ENCODE measurements around the gene CCDC88C. TPM values are rescaled to one million over a fixed set of nuclear protein-coding genes. Genes with fewer than 3 reads are reported as not detected.

Gene CCDC88C
- total RNA-seq, 1 experiment from 2014 or later = 64.8 TPM

DNA sequence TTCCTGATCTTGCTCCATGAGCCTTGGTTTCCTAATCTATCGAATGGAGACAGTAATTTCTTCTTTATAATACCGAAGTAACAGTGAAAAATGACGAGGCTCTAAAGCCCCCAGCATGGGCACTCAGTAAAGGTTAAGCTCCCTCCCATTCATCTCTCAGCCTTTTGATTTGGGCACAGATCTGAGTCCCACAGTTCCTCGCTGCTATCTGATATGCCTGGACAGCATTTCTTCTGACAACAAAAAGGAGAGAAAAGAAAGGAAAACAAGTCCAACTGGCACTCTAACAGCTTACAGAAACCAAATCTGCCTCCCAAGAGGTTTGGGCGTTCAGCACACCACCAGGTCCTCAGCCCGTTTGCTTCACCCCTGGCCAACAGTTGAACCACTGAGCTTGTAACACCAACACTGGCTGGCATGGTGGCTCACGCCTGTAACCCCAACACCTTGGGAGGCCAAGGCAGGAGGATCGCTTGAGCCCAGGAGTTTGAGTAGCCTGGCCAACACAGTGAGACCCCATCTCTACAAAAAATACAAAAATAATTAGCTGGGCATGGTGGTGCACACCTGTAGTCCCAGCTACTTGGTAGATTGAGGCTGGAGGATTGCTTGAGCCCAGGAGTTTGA, 19.5 kb downstream of the CCDC88C start:
- POLR2A ChIA-PET = interaction anchor here (1.0 to 2.5 kb wide), 3 partner anchors 15 to 112 kb away, joined by 3 to 6 read pairs (median 4); partner anchors contain the start of gene PPP4R3A
- H3K27ac Mint-ChIP-seq = peak overlapping the region; percentile 87
- peaks cover 8% of the 10 kb centered on the region for H3K36me3 Mint-ChIP-seq
- H3K9me3 Mint-ChIP-seq = peaks cover 8% of the 10 kb centered on the region
- H3K27me3 Mint-ChIP-seq (ENCODE audit: low read depth) = no peaks in the 10 kb centered on the region
- DNase-seq (ENCODE audit: low spot score) (no peak), ATAC-seq (no peak)
- H3K4me1 Mint-ChIP-seq = peaks cover 85% of the 10 kb centered on the region
- TF ChIP-seq, protein P1, sequence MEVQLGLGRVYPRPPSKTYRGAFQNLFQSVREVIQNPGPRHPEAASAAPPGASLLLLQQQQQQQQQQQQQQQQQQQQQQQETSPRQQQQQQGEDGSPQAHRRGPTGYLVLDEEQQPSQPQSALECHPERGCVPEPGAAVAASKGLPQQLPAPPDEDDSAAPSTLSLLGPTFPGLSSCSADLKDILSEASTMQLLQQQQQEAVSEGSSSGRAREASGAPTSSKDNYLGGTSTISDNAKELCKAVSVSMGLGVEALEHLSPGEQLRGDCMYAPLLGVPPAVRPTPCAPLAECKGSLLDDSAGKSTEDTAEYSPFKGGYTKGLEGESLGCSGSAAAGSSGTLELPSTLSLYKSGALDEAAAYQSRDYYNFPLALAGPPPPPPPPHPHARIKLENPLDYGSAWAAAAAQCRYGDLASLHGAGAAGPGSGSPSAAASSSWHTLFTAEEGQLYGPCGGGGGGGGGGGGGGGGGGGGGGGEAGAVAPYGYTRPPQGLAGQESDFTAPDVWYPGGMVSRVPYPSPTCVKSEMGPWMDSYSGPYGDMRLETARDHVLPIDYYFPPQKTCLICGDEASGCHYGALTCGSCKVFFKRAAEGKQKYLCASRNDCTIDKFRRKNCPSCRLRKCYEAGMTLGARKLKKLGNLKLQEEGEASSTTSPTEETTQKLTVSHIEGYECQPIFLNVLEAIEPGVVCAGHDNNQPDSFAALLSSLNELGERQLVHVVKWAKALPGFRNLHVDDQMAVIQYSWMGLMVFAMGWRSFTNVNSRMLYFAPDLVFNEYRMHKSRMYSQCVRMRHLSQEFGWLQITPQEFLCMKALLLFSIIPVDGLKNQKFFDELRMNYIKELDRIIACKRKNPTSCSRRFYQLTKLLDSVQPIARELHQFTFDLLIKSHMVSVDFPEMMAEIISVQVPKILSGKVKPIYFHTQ (CRISPR knock-in tag; IDR thresholded peaks at IDR 0.05) = no peak
- peak; percentile 99 for TF ChIP-seq ZNF121 (CRISPR knock-in tag; IDR thresholded peaks at IDR 0.05)
- CTCF ChIA-PET = interaction anchor here (0.6 to 5.0 kb wide), 10 partner anchors 15 to 111 kb away, joined by 3 to 41 read pairs (median 5); partner anchors contain the start of gene CCDC88C
- H3K4me3 Mint-ChIP-seq = no peak overlapping the region

DNA sequence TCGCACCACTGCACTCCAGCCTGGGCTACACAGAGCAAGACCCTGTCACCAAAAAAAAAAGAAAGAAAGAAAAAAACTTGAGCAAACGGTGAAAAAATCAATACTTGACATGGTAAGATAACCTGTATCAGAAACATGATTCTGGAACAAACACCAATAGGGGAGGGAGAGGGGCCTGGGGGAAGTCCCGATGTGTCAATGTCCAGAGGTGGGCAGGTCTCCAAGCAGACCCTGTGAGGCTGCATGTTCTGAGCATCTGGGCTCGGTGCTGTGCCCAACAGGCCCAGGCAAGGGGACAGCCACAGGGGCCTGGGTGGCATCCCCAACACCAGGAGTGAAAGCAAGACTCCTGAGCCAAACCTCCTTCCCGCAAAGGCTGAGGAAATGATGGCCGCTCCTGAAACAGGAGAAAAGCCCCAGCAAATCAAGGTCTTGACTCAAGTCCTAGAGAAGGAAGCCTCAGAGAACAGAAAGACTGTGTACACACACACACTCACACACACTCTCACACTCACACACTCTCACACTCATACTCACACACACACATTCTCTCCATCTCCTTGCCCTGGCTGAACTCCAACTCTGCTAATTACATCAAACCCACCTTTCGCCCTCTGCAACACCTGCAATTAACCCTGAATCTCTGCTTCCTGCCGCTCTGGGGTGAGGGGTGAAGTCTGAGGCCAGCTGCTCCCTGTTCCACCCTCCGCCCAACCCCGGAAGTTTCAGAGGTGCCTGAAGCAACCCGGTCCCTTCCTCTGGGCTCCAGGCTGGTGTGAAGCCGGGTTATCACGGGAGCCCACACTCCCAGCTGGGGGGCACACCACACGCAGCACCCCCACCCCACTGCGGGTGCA, 20.4 kb downstream of the CCDC88C start:
- no peaks in the 10 kb centered on the region for H3K27me3 Mint-ChIP-seq (ENCODE audit: low read depth)
- H3K4me3 Mint-ChIP-seq = peak overlapping the region; percentile 2; the same call in 1 of the 2 replicates
- CTCF ChIA-PET = interaction anchor here (0.6 to 5.0 kb wide), 13 partner anchors 9 to 499 kb away, joined by 3 to 41 read pairs (median 3); partner anchors contain the start of gene CCDC88C
- peaks cover 5% of the 10 kb centered on the region for H3K36me3 Mint-ChIP-seq
- peak overlapping the region; percentile 97 for H3K27ac Mint-ChIP-seq
- peaks cover 85% of the 10 kb centered on the region for H3K4me1 Mint-ChIP-seq
- DNase-seq (ENCODE audit: low spot score) (peak; percentile 51), ATAC-seq (peak; percentile 56)
- peaks cover 6% of the 10 kb centered on the region for H3K9me3 Mint-ChIP-seq
- POLR2A ChIA-PET = interaction anchor here (1.4 kb wide), 1 partner anchor 112 kb away, joined by 3 read pairs; the partner anchor contains the start of gene PPP4R3A
- TF ChIP-seq, protein P2, sequence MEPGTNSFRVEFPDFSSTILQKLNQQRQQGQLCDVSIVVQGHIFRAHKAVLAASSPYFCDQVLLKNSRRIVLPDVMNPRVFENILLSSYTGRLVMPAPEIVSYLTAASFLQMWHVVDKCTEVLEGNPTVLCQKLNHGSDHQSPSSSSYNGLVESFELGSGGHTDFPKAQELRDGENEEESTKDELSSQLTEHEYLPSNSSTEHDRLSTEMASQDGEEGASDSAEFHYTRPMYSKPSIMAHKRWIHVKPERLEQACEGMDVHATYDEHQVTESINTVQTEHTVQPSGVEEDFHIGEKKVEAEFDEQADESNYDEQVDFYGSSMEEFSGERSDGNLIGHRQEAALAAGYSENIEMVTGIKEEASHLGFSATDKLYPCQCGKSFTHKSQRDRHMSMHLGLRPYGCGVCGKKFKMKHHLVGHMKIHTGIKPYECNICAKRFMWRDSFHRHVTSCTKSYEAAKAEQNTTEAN (CRISPR knock-in tag; IDR thresholded peaks at IDR 0.05) = peak; percentile 73; the same call in 1 of the 2 replicates
- TF ChIP-seq, protein P3, sequence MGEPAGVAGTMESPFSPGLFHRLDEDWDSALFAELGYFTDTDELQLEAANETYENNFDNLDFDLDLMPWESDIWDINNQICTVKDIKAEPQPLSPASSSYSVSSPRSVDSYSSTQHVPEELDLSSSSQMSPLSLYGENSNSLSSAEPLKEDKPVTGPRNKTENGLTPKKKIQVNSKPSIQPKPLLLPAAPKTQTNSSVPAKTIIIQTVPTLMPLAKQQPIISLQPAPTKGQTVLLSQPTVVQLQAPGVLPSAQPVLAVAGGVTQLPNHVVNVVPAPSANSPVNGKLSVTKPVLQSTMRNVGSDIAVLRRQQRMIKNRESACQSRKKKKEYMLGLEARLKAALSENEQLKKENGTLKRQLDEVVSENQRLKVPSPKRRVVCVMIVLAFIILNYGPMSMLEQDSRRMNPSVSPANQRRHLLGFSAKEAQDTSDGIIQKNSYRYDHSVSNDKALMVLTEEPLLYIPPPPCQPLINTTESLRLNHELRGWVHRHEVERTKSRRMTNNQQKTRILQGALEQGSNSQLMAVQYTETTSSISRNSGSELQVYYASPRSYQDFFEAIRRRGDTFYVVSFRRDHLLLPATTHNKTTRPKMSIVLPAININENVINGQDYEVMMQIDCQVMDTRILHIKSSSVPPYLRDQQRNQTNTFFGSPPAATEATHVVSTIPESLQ (CRISPR knock-in tag; IDR thresholded peaks at IDR 0.05) = no peak
- TF ChIP-seq, protein P4, sequence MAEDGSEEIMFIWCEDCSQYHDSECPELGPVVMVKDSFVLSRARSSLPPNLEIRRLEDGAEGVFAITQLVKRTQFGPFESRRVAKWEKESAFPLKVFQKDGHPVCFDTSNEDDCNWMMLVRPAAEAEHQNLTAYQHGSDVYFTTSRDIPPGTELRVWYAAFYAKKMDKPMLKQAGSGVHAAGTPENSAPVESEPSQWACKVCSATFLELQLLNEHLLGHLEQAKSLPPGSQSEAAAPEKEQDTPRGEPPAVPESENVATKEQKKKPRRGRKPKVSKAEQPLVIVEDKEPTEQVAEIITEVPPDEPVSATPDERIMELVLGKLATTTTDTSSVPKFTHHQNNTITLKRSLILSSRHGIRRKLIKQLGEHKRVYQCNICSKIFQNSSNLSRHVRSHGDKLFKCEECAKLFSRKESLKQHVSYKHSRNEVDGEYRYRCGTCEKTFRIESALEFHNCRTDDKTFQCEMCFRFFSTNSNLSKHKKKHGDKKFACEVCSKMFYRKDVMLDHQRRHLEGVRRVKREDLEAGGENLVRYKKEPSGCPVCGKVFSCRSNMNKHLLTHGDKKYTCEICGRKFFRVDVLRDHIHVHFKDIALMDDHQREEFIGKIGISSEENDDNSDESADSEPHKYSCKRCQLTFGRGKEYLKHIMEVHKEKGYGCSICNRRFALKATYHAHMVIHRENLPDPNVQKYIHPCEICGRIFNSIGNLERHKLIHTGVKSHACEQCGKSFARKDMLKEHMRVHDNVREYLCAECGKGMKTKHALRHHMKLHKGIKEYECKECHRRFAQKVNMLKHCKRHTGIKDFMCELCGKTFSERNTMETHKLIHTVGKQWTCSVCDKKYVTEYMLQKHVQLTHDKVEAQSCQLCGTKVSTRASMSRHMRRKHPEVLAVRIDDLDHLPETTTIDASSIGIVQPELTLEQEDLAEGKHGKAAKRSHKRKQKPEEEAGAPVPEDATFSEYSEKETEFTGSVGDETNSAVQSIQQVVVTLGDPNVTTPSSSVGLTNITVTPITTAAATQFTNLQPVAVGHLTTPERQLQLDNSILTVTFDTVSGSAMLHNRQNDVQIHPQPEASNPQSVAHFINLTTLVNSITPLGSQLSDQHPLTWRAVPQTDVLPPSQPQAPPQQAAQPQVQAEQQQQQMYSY (CRISPR knock-in tag; IDR thresholded peaks at IDR 0.05) = peak; percentile 87
- peak; percentile 67; the same call in 1 of the 2 replicates for TF ChIP-seq ZNF138 (CRISPR knock-in tag; conservative IDR thresholded peaks at IDR 0.05)
- TF ChIP-seq CREB1 (CRISPR knock-in tag; IDR thresholded peaks at IDR 0.05) = no peak
